Gastroesophageal sphincter (tissue), 3 donors: ENCODE results near the gene GADD45GIP1.

Experiments
- EP300 ChIP-seq: sonication (generic); formaldehyde crosslinking; IDR thresholded peaks from one replicate; pipeline ENCODE4 v1.6.1; 2017; ENCODE audit warnings: antibody characterized with exemption, mild to moderate bottlenecking
- POLR2A ChIP-seq, 2 donors: fragments of 450-650 bp; IDR thresholded peaks; one replicate each; pipeline ENCODE4 v1.6.1; 2017; ENCODE audit warnings: antibody characterized with exemption in 2 of 2, mild to moderate bottlenecking in 2 of 2, moderate library complexity in 1 of 2
- POLR2AphosphoS5 ChIP-seq: sonication (generic); formaldehyde crosslinking; IDR thresholded peaks from one replicate; pipeline ENCODE4 v1.6.1; 2017; ENCODE audit warnings: antibody characterized with exemption
- TF ChIP-seq, protein P1 (sequence below), 4 experiments: fragments of 200-600 bp in 2 of 4; fragments of 450-650 bp in 2 of 4; sonication (generic) in 1 of 4; IDR thresholded peaks; one replicate each; pipeline ENCODE4 v1.5.1; 2017 to 2019; ENCODE audit warnings: antibody characterized with exemption in 4 of 4, mild to moderate bottlenecking in 2 of 4, moderate library complexity in 2 of 4

DNA sequence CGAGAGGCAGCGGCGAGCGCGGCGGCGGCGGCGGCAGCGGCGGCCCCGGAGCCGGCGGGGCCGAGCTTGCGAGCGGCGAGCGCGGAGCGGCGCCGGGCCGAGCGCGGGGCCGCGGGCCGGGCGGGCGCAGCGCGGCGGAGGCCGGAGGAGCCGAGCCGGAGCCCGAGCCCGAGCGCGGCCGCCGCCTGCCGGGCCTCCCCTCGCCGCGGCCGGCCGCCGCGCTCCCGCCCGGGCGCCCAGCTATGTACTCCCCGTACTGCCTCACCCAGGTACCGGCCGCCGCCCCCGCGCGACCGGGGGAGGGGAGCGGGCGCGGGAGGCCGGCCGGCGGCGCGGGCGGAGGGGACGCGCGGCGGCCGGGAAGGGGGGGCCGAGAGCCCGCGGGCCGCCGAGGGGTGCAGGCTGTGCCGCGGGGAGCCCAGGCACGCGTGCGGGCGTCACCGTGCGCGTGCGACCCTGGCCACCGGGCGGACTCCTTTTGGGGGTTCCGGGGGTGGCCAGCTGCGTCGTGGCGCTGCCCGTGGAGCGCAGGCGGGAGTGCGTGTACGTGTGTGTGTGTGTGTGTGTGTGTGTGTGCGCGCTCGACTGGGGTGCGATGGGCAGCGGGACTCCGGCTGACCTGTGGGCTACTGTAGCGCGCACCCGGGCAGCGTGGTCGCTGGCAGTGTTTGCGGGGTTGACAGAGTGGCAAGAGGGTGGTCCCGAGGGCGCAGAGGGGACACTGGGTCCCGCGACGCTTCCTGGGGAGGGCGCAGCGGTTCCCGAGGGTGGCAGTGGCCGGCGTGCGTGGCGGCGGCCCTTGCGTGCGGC, 38.8 kb upstream of the GADD45GIP1 start:
- TF ChIP-seq, protein P1, sequence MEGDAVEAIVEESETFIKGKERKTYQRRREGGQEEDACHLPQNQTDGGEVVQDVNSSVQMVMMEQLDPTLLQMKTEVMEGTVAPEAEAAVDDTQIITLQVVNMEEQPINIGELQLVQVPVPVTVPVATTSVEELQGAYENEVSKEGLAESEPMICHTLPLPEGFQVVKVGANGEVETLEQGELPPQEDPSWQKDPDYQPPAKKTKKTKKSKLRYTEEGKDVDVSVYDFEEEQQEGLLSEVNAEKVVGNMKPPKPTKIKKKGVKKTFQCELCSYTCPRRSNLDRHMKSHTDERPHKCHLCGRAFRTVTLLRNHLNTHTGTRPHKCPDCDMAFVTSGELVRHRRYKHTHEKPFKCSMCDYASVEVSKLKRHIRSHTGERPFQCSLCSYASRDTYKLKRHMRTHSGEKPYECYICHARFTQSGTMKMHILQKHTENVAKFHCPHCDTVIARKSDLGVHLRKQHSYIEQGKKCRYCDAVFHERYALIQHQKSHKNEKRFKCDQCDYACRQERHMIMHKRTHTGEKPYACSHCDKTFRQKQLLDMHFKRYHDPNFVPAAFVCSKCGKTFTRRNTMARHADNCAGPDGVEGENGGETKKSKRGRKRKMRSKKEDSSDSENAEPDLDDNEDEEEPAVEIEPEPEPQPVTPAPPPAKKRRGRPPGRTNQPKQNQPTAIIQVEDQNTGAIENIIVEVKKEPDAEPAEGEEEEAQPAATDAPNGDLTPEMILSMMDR (IDR thresholded peaks at IDR 0.05) = peak in 1 of 4 experiments; percentile 11
- no peak for TF ChIP-seq EP300
- peak in 1 of 2 donors; percentile 7 for TF ChIP-seq POLR2A (IDR thresholded peaks at IDR 0.05)
- TF ChIP-seq POLR2AphosphoS5 = no peak
